ENCODE measurements around the gene AZIN2.

DNA sequence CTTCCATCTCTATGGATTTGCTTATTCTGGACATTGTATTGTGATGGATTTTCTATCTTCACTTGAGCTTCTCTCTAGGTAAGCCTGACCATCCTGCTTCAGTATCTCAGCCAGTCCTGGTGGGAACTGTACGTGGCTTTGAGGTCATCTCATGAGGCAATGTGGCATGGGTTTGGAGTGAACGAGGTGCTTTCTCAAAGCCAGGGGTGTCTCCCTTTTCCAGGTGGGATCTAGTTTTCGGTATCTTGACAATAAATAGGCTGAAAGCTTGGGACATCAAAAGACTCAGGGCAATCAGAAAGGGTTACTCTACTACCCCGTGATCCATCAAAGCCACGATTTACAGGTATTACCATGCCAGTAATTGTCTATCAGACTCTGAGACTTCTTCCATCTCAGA, 40.8 kb downstream of the AZIN2 start:
- TF ChIP-seq CTCF (IDR thresholded peaks at IDR 0.05) (no peak), POLR2A (IDR thresholded peaks at IDR 0.05) (no peak)
